Testis (tissue), 3 donors: ENCODE data around the gene CSRNP3. TPM values are rescaled to one million over a fixed set of nuclear protein-coding genes. Genes with fewer than 3 reads are reported as not detected.

Source experiments
- DNase-seq: peaks from one replicate; pipeline ENCODE4 v3.0.0-alpha.2; 2019
- H3K27ac ChIP-seq, 2 donors: fragments of 200-600 bp; sonication (generic); one replicate each; pipeline ENCODE4 v1.5.1; 2019
- H3K27me3 ChIP-seq: fragments of 200-600 bp; sonication (generic); one replicate; pipeline ENCODE4 v1.5.1; 2019
- H3K36me3 ChIP-seq: fragments of 200-600 bp; sonication (generic); one replicate; pipeline ENCODE4 v1.5.1; 2017; ENCODE audit warnings: low read depth; ENCODE audit errors: missing control alignments
- H3K4me1 ChIP-seq: fragments of 200-600 bp; sonication (generic); one replicate; pipeline ENCODE4 v1.5.1; 2019
- H3K4me3 ChIP-seq, 2 donors: fragments of 200-600 bp; sonication (generic); one replicate each; pipeline ENCODE4 v1.5.1; 2017 to 2019
- H3K9me3 ChIP-seq: fragments of 200-600 bp; sonication (generic); one replicate; pipeline ENCODE4 v1.5.1; 2017
- POLR2A ChIP-seq: fragments of 450-650 bp; IDR thresholded peaks from one replicate; pipeline ENCODE4 v1.6.1; 2017; ENCODE audit warnings: antibody characterized with exemption, mild to moderate bottlenecking, moderate library complexity
- WGBS, 2 donors: methylation state at CpG; one replicate each; pipeline ENCODE4 v1.1.5; 2018; 5-methylcytosine and 5-hydroxymethylcytosine counted together
- intact Hi-C: fragments of 100-400 bp; cut with DNase I; formaldehyde crosslinking; loops from one replicate; pipeline ENCODE4 v1.15.1; 2023; ENCODE audit warnings: low total_unique reads
- polyA plus RNA-seq: library from polyadenylated mRNA; stranded (reverse); fragments of 350-450 nt; fragmentation: Illumina TruSeq; extraction: RNeasy Lipid Tissue Mini Kit (QIAGEN cat#74804); gene quantifications from one replicate; pipeline ENCODE4 v1.2.3, GENCODE V29; 2014; ENCODE audit warnings: low read depth, low replicate concordance; ENCODE audit not compliant: insufficient read depth
- total RNA-seq, 2 donors: library from RNA; depleted of rRNA; stranded (reverse); fragments of >200 nt; gene quantifications; one replicate each; pipeline ENCODE4 v1.2.3, GENCODE V29; 2016
- TF ChIP-seq, protein P1 (sequence below), 3 experiments: fragments of 450-650 bp in 2 of 3; fragments of 200-600 bp in 1 of 3; sonication (generic) in 1 of 3; IDR thresholded peaks; one replicate each; pipeline ENCODE4 v1.5.1; 2016 to 2019; ENCODE audit warnings: antibody characterized with exemption in 3 of 3, mild to moderate bottlenecking in 2 of 3, moderate library complexity in 1 of 3

CSRNP3 gene
- total and polyA plus RNA-seq, 3 donors from 2014 or later: 3.0 to 6.1 (median 5.3) TPM

DNA sequence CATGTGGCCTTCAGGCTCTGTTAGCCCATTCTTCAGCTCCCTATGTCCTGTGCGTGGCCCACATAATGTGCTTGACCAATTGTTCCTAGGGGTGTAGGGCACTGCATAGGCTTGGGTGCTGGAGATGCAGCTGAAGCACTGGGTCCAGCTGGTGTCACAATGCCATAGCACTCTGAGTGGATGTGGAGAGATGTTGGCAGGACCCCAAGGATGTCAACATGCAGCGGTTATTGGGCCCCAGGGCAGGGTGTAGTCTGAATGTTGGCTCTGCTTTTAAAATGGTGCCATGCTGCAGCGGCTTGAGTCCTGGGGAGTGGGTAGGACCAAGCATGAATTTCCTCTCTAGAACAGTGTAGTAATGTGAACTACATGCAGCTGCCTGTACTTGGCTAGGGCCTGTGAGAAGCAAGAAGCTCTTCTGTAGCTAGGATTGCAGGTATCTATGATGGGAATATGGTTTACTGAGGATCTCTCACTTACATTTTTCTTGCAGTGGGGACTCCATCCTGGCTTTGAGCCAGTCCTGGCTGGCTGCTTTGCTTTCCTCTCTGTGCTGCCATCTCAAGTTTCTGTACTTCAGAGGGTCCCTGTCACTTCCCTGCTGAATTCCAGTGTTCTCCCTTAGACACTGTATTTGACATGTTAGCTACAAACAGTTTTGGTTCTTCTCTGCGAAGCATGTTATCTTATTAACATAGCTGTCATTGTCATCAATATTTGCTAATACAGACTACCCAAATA lies 148.4 kb downstream of the CSRNP3 start:
- Histone ChIP-seq H3K4me3 (no peak overlapping the region), H3K9me3 (no peaks in the 10 kb centered on the region), H3K27me3 (no peaks in the 10 kb centered on the region), H3K4me1 (peaks cover 4% of the 10 kb centered on the region), H3K27ac (no peak overlapping the region), H3K36me3 (no peaks in the 10 kb centered on the region)
- TF ChIP-seq, protein P1, sequence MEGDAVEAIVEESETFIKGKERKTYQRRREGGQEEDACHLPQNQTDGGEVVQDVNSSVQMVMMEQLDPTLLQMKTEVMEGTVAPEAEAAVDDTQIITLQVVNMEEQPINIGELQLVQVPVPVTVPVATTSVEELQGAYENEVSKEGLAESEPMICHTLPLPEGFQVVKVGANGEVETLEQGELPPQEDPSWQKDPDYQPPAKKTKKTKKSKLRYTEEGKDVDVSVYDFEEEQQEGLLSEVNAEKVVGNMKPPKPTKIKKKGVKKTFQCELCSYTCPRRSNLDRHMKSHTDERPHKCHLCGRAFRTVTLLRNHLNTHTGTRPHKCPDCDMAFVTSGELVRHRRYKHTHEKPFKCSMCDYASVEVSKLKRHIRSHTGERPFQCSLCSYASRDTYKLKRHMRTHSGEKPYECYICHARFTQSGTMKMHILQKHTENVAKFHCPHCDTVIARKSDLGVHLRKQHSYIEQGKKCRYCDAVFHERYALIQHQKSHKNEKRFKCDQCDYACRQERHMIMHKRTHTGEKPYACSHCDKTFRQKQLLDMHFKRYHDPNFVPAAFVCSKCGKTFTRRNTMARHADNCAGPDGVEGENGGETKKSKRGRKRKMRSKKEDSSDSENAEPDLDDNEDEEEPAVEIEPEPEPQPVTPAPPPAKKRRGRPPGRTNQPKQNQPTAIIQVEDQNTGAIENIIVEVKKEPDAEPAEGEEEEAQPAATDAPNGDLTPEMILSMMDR (IDR thresholded peaks at IDR 0.05): no peak
- TF ChIP-seq POLR2A: no peak
- DNase-seq: no peak
- 91 to 98% methylated on average over 3 to 4 of the region's 4 CpGs for WGBS, 2 donors
- intact Hi-C loops: no loop called here

GRCh38 chr2:165618806-165619205 lies 149.3 kb downstream of the CSRNP3 start:
- 66 to 68% methylated on average over 1 of the region's 1 CpG for WGBS, 2 donors
- H3K4me3 ChIP-seq: no peak overlapping the region
- H3K4me1 ChIP-seq: peaks cover 4% of the 10 kb centered on the region
- H3K36me3 ChIP-seq: no peaks in the 10 kb centered on the region
- H3K9me3 ChIP-seq: no peaks in the 10 kb centered on the region
- TF ChIP-seq, protein P1 (IDR thresholded peaks at IDR 0.05): no peak
- intact Hi-C loops: no loop called here
- H3K27ac ChIP-seq: no peak overlapping the region
- DNase-seq: no peak
- no peaks in the 10 kb centered on the region for H3K27me3 ChIP-seq

DNA sequence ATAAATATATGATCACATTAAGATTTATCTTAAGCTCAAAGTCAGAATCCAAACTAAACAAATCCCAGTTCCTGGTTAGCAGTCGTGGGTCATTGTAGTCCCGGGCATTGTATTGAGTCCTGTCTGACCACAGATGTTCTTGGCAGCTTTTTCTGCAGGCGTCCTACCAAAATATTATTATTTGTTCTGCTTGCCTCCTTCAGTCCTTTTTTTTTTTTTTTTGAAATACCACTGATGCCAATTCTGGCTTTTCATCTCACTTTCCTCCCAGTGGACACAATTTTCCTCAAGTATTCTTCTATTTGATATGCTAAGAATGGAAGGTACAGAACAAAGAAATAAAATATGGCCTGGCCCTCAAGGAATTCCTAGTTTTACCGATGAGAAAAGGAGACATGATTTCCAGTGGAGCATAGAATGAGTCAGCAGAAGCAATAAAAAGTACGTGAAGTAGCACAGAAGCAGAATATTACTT lies 151.6 kb downstream of the CSRNP3 start:
- intact Hi-C loops: no loop called here
- Histone ChIP-seq H3K27me3 (no peaks in the 10 kb centered on the region), H3K4me1 (peaks cover 4% of the 10 kb centered on the region), H3K4me3 (no peak overlapping the region), H3K9me3 (no peaks in the 10 kb centered on the region), H3K27ac (no peak overlapping the region), H3K36me3 (no peaks in the 10 kb centered on the region)
- DNase-seq: peak; percentile 37
- TF ChIP-seq, protein P1 (IDR thresholded peaks at IDR 0.05): no peak
- no peak for TF ChIP-seq POLR2A
- 45% methylated on average over 5 of the region's 5 CpGs for WGBS, 2 donors

DNA sequence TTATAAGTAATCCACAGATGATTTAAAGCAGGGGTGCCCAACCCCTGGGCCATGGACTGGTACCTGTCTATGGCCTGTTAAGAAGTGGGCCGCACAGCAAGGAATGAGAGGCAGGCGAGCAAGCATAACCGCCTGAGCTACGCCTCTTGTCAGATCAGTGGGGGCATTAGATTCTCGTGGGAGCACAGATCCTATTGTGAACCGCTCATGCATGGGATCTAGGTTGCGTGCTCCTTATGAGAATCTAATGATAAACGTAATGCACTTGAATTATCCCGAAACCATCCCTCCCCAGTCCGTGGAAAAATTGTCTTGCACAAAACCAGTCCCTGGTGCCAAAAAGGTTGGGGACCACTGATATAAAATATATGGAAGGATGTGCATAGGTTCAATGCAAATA lies 153.7 kb downstream of the CSRNP3 start:
- WGBS, 2 donors: 94 to 97% methylated on average over 10 of the region's 10 CpGs
- TF ChIP-seq POLR2A: no peak
- TF ChIP-seq, protein P1 (IDR thresholded peaks at IDR 0.05): no peak
- no peak overlapping the region for H3K27ac ChIP-seq
- no peaks in the 10 kb centered on the region for H3K36me3 ChIP-seq
- H3K4me3 ChIP-seq: no peak overlapping the region
- H3K27me3 ChIP-seq: no peaks in the 10 kb centered on the region
- peaks cover 4% of the 10 kb centered on the region for H3K4me1 ChIP-seq
- intact Hi-C loops: no loop called here
- no peaks in the 10 kb centered on the region for H3K9me3 ChIP-seq
- DNase-seq: no peak
